ENCODE measurements around the gene E2F3. TPM values are rescaled to one million over a fixed set of nuclear protein-coding genes. Genes with fewer than 3 reads are reported as not detected.

The E2F3 gene
- total and polyA plus RNA-seq, 8 donors, result 0.58 to 11.6 (median 3.3) TPM

- WGBS, 5 donors, result 44 to 58% (median 52%) methylated on average over 6 of the region's 6 CpGs
- DNase-seq, result no peak
These were observed 26.2 kb downstream of the E2F3 start for GRCh38 chr6:20427856-20428255.

GRCh38 chr6:20432692-20433091 is 31.0 kb downstream of the E2F3 start:
- H3K4me1 ChIP-seq, result peaks cover 0 to 7% (median 0%) of the 10 kb centered on the region in 4 donors
- H3K4me3 ChIP-seq, result no peak overlapping the region
- no peaks in the 10 kb centered on the region for H3K9me3 ChIP-seq
- H3K27ac ChIP-seq, result no peak overlapping the region
- 90 to 98% (median 91%) methylated on average over 5 of the region's 5 CpGs for WGBS, 5 donors
- TF ChIP-seq CTCF (IDR thresholded peaks at IDR 0.05) (no peak), POLR2AphosphoS5 (IDR thresholded peaks at IDR 0.05) (no peak), EP300 (IDR thresholded peaks at IDR 0.05) (no peak), POLR2A (IDR thresholded peaks at IDR 0.05) (no peak)
- H3K36me3 ChIP-seq, result peaks cover 0 to 11% (median 9%) of the 10 kb centered on the region in 4 donors
- intact Hi-C loops (cut with DNase I; ENCODE audit: low total_unique reads), result no loop called here
- no peaks in the 10 kb centered on the region for H3K27me3 ChIP-seq
- no peak for DNase-seq

More at GRCh38 chr6:20427856-20428255, 26.2 kb downstream of the E2F3 start:
- Histone ChIP-seq H3K4me1 (peaks cover 0 to 23% (median 2%) of the 10 kb centered on the region in 4 donors), H3K4me3 (no peak overlapping the region), H3K27me3 (no peaks in the 10 kb centered on the region), H3K9me3 (no peaks in the 10 kb centered on the region), H3K27ac (no peak overlapping the region), H3K36me3 (peaks cover 0 to 11% (median 9%) of the 10 kb centered on the region in 4 donors)
- intact Hi-C loops (cut with DNase I; ENCODE audit: low total_unique reads), result no loop called here
- TF ChIP-seq EP300 (IDR thresholded peaks at IDR 0.05) (no peak), POLR2AphosphoS5 (IDR thresholded peaks at IDR 0.05) (no peak), POLR2A (IDR thresholded peaks at IDR 0.05) (no peak), CTCF (IDR thresholded peaks at IDR 0.05) (no peak)

GRCh38 chr6:20433321-20433720 is 31.6 kb downstream of the E2F3 start:
- no peak for DNase-seq
- TF ChIP-seq CTCF (IDR thresholded peaks at IDR 0.05) (no peak), POLR2A (IDR thresholded peaks at IDR 0.05) (no peak), POLR2AphosphoS5 (IDR thresholded peaks at IDR 0.05) (no peak), EP300 (IDR thresholded peaks at IDR 0.05) (no peak)
- H3K4me3 ChIP-seq, result no peak overlapping the region
- no peaks in the 10 kb centered on the region for H3K9me3 ChIP-seq
- H3K27me3 ChIP-seq, result no peaks in the 10 kb centered on the region
- H3K27ac ChIP-seq, result no peak overlapping the region
- intact Hi-C loops (cut with DNase I; ENCODE audit: low total_unique reads), result no loop called here
- 93 to 98% (median 96%) methylated on average over 3 of the region's 3 CpGs for WGBS, 5 donors
- H3K4me1 ChIP-seq, result peaks cover 0 to under 1% (median 0%) of the 10 kb centered on the region in 4 donors
- peaks cover 0 to 11% (median 9%) of the 10 kb centered on the region in 4 donors for H3K36me3 ChIP-seq

GRCh38 chr6:20433929-20434328 is 32.2 kb downstream of the E2F3 start:
- Histone ChIP-seq H3K9me3 (no peaks in the 10 kb centered on the region), H3K27ac (no peak overlapping the region), H3K4me3 (no peak overlapping the region), H3K36me3 (peaks cover 0 to 11% (median 9%) of the 10 kb centered on the region in 4 donors), H3K4me1 (no peaks in the 10 kb centered on the region), H3K27me3 (no peaks in the 10 kb centered on the region)
- WGBS, 5 donors, result 80 to 89% (median 86%) methylated on average over 2 of the region's 2 CpGs
- no peak for DNase-seq
- intact Hi-C loops (cut with DNase I; ENCODE audit: low total_unique reads), result no loop called here
- no peak for TF ChIP-seq POLR2A (IDR thresholded peaks at IDR 0.05)
- TF ChIP-seq POLR2AphosphoS5 (IDR thresholded peaks at IDR 0.05), result no peak

GRCh38 chr6:20434766-20435165 is 33.1 kb downstream of the E2F3 start:
- peaks cover 0 to 11% (median 9%) of the 10 kb centered on the region in 4 donors for H3K36me3 ChIP-seq
- no peak for DNase-seq
- no peak overlapping the region for H3K27ac ChIP-seq
- no peak overlapping the region for H3K4me3 ChIP-seq
- intact Hi-C loops (cut with DNase I; ENCODE audit: low total_unique reads), result no loop called here
- WGBS, 5 donors, result 95 to 100% (median 98%) methylated on average over 6 of the region's 6 CpGs
- no peaks in the 10 kb centered on the region for H3K27me3 ChIP-seq
- no peak for TF ChIP-seq CTCF (IDR thresholded peaks at IDR 0.05)
- no peaks in the 10 kb centered on the region for H3K9me3 ChIP-seq
- H3K4me1 ChIP-seq, result no peaks in the 10 kb centered on the region

Data from stomach (tissue), 9 donors.